ENCODE results near the gene ANTXR1.

The ANTXR1 gene

DNA sequence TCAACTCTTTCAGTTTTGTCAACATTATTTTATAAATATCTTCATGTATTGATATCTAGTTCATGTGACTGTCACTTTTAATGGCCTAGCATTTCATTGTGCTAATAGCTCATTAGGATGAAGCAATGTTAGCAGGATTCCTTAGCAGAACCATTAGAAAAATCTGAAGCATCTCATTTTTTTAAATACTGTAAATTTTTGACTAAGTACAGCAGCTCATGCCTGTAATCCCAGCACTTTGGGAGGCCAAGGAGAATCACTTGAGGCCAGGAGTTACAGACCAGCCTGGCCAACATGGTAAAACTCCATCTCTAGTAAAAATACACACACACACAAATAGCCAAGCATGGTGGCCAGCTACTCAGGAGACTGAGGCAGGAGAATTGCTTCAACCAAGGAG lies 15.6 kb upstream of the ANTXR1 start:
- in situ Hi-C loops (cut with MboI; ENCODE audit: low pct_unique_long_range_greater_than_20kb, low sequenced_read_pairs): no loop called here
- DNase-seq: no peak

DNA sequence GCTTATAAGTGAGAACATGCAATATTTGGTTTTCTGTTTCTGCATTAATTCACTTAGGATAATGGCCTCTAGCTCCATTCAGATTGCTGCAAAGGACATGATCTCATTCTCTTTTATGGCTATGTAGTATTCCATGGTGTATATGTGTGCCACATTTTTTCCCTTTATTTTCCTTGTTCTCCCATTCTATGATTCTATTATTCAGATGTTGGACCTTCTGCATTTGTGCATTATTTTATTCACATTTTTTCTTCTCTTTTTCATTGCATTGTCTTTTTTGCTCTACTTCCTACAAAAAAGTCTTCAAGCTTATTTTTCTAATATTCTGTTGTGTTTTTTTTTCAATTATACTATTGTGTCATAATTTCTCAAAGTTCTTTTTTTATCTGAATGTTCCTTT lies 11.1 kb upstream of the ANTXR1 start:
- in situ Hi-C loops (cut with MboI; ENCODE audit: low pct_unique_long_range_greater_than_20kb, low sequenced_read_pairs): no loop called here
- no peak for DNase-seq

DNA sequence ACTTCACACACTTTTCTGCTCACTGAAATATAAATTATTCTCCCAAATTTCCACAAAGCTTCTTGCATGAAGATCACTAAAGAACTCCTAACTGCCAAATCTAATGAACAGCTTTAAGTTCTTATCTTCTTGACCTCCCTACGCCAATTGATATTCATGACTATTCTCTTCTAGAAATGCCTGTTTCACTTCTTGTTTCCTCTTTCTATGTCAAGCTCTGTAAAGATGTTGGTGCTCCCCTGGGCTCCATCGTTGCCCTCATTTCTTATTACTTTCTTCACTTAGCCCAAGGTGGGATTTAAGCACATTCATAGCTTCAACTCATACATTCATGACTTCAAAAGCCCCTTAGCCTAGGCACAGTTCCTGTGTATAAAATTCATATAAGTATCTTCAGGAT lies 9.2 kb upstream of the ANTXR1 start:
- in situ Hi-C loops (cut with MboI; ENCODE audit: low pct_unique_long_range_greater_than_20kb, low sequenced_read_pairs): no loop called here
- no peak for DNase-seq

DNA sequence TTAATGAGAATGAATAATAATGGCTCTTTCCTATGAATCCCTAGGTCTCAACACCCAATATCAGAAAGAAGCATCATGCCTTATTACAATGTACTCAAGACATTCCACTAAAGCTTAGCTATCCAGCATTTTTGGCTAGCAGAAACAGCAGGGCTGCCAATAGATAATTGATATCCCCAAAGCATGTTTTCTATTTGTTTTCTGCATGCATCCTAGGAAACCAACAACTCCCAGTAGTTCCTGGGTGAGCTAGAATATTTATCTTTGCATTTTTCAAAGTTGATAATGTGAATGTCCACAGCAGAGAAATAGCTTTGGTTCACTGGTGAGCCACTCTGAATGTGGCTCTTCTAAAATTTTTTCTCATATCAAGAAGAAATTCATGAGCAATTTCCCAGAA lies 5.8 kb upstream of the ANTXR1 start:
- in situ Hi-C loops (cut with MboI; ENCODE audit: low pct_unique_long_range_greater_than_20kb, low sequenced_read_pairs): no loop called here
- no peak for DNase-seq

DNA sequence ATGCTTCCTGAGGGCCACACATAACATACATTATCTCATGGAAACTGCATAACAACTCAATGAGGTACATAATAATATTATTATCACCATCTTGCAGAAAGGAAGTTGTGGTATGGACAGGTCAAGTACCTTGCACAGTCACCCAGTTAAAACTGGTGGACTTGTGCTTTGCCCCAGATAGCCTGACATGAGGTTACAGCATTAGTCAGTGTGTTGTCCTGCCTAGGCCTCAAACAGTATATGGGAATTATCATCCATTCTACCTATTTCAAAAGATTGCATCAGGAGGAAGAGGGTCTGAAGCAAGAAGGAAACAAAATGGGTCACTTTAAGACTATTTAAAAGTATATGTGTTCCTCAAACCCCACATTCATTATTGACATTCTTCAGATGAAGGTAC lies 5.4 kb upstream of the ANTXR1 start:
- in situ Hi-C loops (cut with MboI; ENCODE audit: low pct_unique_long_range_greater_than_20kb, low sequenced_read_pairs): no loop called here
- DNase-seq: no peak

DNA sequence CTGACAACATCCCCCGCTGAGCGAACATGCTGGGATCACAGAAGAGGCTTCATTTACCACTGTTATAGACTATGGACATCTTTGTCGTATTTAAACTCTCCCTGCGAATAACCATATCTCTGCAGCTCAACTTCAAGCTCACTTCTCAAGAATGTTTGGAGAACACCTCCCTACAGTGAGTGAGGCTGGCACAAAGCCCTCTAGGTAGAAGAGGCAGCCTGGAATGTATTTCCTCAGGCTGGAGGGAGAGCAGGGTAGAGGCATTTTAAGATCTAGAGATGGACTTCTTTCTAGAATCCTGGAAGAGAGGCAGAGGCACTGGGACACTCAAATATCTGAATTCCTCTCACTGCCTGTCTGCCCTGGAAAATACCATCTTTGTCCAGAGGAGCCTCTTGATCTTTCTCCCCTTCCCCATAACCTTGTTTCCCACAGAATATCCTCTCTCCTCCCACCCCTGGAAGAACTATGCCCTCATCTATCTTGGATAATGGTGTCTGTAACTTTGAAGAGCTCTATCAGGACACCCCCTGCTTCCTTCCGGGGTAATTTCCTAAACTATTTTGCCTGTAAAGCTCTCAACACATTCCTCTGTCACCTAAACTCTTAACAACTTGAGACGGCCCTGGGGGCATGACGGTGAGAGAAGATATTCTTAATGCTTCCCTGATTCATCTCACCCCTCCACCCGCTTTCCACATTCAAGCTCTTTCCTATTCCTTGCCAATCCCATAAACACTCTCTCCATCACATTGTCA lies 2.4 kb upstream of the ANTXR1 start:
- DNase-seq: no peak
- in situ Hi-C loops (cut with MboI; ENCODE audit: low pct_unique_long_range_greater_than_20kb, low sequenced_read_pairs): no loop called here

DNA sequence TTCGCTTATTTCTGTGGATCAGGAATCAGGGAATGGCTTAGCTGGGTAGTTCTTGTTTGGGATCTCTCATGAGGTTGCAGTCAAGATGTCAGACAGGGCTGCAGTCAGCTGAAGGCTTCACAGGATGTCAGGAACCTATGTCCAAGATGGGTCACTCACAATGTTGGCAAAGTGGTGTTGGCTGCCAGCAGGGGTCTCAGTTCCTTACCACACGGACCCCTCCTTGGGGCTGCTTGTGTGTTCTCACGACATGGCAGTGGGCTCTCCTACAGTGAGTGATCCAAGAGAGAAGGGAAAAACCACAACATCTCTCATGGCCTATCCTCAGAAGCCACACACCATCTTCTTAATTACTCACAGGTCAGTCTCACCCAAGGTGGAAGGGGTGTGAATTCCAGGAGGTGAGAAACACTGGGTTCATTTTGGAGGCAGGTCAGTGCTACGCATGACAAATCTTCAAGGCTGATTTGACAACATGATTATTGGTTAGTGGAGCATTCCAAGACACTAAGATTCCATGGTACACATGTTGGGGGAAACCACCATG lies 1.3 kb upstream of the ANTXR1 start:
- no peak for DNase-seq
- in situ Hi-C loops (cut with MboI; ENCODE audit: low pct_unique_long_range_greater_than_20kb, low sequenced_read_pairs): no loop called here

DNA sequence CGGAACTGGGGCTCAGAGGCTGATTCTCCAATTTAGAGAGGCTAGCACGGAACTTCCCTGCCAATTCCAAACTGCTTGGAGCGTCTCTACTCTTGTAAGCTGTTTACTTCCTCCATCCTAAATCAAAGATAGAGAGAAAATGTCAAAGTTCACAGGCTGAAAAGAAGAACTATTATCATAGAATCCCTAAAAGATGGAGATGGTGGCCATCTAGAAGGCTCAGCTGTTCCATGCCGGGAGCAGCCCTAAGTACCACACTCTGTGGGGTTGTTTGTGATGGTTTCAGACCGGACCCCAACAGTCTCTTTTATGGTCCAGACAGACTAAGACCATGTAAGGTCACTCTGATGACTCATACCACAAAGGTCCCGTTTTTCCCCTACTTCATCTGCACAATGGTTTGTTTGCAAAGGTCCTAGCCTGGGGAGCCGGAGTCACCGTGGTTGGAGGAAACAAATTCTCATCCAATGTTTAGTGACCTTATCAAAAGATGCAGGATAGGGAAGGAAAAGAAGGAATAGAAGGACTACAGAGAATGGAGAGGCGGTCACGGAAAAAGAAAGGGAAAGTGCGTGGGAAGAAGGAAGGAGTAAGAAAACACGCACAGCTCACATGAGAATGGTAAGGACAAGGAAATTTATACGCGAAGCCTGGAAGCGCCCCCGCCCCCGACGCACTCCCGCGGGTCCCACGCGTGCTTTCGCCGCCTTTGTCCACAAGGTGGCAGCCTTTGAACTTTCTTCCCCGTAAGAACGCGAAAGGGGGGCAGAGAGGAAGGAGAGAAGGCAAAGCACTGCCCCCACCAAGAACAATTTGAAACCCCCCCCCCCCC lies 453 bp upstream of the ANTXR1 start:
- in situ Hi-C loops (cut with MboI; ENCODE audit: low pct_unique_long_range_greater_than_20kb, low sequenced_read_pairs): no loop called here
- peak; percentile 58 for DNase-seq

DNA sequence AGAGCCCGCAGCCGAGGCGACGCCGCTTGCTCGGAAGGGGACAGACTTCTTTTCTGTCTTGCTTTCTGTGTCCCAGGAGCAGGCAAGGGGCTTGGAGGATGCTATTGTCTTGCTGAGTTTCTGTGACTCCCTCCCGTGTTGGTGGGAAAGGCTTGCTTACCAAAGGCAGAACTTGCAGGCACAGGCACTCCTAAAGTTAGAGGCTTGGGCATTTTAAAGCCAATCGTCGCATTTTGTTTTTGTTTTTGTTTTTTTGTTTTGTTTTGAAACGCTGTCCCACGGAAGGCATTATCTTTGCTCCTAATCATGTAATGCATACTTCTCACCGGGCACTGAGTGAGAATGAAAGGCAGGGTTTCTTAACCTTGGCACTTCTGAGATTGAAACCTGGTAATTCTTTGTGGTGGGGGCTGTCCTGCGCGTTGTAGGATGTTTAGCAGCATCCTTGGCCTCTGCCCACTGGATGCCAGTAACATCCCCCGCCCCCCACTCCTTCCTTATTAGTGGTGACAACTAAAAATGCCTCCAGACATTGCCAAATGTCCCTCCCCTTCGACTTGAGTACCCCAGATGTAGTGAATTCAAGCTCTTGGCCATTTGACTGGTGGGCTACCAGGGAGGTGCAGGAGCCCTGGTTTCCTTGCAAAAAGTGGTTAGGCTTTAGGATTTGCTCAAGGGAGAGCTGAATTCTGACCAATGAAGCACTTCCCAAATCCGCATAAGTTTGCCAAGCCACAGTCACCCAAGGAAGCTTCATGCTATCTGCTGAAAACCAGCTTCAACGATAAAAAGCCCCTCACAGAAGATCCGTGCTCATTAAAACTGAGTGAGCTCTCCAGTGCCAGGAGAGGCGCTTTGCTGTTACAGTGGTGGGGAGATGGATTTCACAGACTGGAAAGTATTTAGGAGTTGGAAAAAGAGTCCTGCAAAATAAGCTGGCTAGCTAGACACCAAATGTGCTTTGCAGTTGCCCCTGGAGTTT lies 1.2 kb downstream of the ANTXR1 start:
- in situ Hi-C loops (cut with MboI; ENCODE audit: low pct_unique_long_range_greater_than_20kb, low sequenced_read_pairs): no loop called here
- DNase-seq: peak; percentile 44

DNA sequence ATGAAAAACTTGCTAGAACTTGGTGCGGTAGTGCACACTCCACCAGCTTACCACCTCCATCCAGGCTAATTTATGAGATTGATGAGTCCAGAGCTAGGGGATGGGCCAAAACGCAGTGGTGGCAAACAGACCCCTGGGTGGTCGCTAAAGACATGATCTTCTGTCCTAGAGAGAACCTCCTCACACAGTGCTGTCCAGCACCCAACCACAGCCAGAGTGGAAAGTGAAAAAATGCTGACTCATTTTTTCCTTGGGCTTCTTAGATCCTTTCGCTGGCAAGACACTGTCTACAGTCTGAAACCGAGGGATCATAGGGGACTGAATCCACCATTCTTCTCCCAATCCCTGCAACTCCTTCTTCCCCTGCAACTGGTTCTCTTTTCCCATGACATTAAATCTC lies 4.1 kb downstream of the ANTXR1 start:
- in situ Hi-C loops (cut with MboI; ENCODE audit: low pct_unique_long_range_greater_than_20kb, low sequenced_read_pairs): no loop called here
- DNase-seq: no peak

DNA sequence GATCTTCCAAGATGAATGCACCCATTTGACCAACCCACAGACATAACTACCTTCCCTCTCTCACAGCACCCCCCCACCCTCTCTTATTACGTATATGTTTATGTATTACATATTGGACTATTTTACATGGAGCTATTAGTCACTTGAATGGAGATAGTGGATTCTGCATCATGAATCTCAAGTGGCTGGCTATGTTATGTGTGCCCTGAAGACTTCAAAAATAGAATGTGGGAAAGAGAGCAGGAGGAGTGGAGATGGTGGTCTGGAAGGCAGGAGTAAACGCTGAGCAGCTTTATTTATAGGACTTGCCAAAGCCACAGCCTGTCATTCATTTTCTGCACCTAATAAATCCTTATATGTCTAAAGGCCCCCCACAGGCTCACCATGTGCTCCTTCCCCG lies 4.9 kb downstream of the ANTXR1 start:
- no peak for DNase-seq
- in situ Hi-C loops (cut with MboI; ENCODE audit: low pct_unique_long_range_greater_than_20kb, low sequenced_read_pairs): no loop called here

DNA sequence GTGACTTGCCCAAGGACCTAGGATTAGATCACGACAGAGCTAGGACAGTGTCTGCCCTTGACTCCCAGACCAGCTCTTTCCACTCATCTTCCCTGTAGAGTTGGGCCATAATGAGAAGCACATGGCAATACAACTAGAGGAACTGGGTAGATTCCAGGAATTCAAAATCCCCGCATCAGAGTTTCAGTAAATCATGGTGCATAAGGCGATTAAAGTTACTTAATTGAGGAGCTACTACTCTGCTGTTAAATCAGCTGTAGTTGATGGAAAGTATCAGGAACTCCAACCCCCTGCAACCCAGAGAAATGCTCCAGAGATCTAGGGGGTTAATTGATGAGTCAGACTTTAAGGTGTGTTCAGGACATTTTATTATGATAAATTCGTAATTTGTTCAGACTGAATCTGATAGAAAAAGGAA lies 5.7 kb downstream of the ANTXR1 start:
- in situ Hi-C loops (cut with MboI; ENCODE audit: low pct_unique_long_range_greater_than_20kb, low sequenced_read_pairs): no loop called here
- no peak for DNase-seq

DNA sequence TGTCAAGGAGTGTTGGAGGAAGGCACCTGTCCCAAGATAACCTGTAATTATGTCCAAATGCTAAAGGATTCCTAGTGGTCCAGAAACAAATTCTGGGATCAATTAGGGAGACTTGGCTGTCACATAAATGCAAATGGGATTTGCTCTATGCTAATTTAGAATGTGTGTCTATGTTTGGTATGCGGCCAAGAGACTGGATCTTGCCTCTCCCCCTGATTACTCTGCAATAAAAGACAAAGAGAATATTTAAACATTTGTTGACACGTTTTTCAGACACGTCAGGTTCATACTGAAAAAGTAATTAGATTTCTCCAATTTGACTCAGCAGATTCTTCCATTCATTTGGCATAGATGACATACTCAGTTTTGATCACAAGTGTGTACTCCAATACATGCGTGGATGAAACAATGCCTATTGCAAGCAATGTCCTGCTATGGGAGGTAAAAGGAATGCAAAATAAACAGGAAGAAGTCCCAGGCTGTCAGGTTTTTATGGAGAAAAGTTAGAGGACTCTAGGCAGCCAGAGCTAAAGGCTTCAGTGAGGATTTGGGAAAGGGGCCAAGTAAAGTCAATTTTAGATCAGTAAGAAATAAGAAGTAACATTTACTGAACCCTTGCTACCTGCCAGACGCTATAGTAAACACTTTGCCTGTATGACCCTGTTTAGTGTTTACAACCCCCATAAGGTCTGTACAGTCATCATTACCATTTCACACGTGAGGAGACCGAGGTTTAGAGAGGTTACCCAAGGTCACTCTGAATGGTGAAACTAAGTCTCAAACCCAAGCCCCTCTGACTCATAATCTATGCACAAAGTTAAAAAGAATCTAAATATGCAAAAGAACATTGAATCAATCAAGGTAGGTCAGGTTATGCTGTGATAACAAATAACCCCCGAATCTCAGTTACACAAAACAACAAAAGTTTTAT lies 7.8 kb downstream of the ANTXR1 start:
- in situ Hi-C loops (cut with MboI; ENCODE audit: low pct_unique_long_range_greater_than_20kb, low sequenced_read_pairs): no loop called here
- DNase-seq: no peak

DNA sequence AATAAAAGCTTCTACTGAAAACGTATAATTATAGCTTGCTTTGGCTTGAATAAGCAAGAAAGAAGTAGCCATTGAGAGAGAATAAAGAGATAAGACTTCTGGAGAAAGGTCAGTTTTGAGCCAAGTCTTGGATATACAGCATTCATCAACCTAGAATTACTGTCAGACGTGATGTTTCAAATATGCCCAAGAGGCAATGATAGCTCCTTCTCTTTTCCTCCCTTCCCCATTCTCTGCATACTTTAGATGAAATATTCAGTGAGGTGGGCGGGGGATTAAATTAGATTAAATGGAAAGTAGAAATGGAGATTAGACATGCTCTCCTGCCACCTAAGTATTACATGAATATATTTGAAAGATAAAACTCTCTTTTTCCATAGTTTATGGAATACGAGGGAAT lies 8.7 kb downstream of the ANTXR1 start:
- DNase-seq: no peak
- in situ Hi-C loops (cut with MboI; ENCODE audit: low pct_unique_long_range_greater_than_20kb, low sequenced_read_pairs): no loop called here

DNA sequence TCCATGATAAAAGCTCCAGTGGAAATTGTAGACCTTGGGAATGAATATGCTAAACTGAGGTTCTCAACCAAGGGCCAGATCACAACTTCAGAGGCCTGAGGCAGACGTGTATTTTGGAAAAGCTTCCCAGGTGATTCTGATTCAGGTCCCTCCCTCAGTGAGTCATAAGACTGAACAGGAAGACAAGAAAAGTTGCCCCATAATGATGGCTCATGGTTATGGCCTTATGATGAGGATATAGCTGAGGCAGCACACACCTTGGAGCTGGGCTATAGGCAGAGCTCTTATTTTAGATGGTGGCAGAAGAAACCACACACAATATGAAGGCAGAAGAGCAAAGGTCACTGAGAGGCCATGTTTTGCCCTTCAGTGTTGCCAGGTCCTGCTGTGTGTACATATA lies 9.6 kb downstream of the ANTXR1 start:
- DNase-seq: no peak
- in situ Hi-C loops (cut with MboI; ENCODE audit: low pct_unique_long_range_greater_than_20kb, low sequenced_read_pairs): no loop called here

DNA sequence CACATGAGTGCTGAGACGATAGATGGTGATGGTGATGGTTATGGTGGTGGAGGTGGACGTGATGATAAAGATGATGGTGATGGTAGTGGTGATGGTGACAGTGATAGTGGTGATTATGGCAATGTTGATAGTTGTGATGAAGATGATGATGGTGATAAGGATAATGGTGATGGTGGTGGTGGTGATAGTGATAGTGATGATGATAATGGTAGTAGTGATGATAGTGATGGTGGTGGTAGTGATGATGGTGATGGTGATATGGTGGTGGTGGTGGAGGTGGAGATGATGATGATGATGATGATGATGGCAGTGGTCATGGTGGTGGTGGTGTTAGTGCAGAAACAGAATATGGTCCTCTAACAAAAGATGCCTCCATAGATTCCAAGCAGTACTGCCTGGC lies 10.3 kb downstream of the ANTXR1 start:
- in situ Hi-C loops (cut with MboI; ENCODE audit: low pct_unique_long_range_greater_than_20kb, low sequenced_read_pairs): no loop called here
- DNase-seq: no peak

DNA sequence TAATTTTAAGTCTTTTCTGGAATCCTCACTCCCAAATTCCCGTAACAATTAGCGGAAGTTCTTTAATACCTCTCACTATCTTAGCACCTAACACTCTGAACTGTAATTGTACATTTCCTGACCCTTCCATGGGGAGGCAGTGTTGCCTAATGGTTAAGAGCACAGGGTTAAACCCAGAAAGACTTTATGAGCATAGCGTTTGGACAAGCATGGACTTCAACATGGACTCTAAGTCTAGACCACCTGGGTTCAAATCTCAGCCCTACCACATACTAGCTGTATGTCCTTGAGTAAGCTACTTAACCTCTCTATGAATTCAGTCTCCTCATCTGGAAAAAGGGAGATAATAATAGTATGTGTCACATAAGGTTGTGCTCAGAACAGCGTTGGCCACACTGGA lies 13.0 kb downstream of the ANTXR1 start:
- in situ Hi-C loops (cut with MboI; ENCODE audit: low pct_unique_long_range_greater_than_20kb, low sequenced_read_pairs): loop anchor here (25.0 kb wide), 1 partner anchor 261 kb away; no protein-coding TSS in a partner anchor

More for the DNA sequence above, 13.0 kb downstream of the ANTXR1 start:
- peak; percentile 69 for DNase-seq
